B cell (primary cell): ENCODE data around the gene UBN1.

Experiments used
- EZH2 ChIP-seq: IDR thresholded peaks from 2 replicates; pipeline ENCODE4 v1.6.1; 2012; ENCODE audit warnings: borderline replicate concordance, low read depth, mild to moderate bottlenecking, moderate library complexity, low read length; ENCODE audit not compliant: insufficient read depth, poor library complexity, severe bottlenecking
- TF ChIP-seq, protein P1 (sequence below): fragments of 200-600 bp; IDR thresholded peaks from one replicate; pipeline ENCODE4 v1.8.0; 2022; ENCODE audit warnings: antibody characterized with exemption, mild to moderate bottlenecking

DNA sequence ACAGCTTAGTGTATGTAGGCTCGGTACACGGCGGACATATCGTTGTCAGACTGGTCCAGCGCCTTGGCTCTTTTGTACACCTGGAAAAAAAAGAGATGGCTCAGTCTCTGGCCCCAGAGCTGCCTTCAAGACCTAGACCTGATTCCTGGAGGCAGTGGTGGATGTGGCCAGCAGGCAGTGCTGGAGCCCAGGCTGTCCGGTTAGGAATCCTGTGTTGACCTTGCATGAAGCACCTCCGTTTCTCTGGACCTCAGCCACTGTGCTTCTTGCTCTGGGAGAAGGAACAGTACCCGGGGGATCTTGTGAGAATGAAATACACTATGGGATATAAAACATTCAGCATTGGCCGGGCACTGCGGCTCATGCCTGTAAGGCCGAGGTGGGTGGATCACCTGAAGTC lies 42.0 kb upstream of the UBN1 start:
- TF ChIP-seq, protein P1, sequence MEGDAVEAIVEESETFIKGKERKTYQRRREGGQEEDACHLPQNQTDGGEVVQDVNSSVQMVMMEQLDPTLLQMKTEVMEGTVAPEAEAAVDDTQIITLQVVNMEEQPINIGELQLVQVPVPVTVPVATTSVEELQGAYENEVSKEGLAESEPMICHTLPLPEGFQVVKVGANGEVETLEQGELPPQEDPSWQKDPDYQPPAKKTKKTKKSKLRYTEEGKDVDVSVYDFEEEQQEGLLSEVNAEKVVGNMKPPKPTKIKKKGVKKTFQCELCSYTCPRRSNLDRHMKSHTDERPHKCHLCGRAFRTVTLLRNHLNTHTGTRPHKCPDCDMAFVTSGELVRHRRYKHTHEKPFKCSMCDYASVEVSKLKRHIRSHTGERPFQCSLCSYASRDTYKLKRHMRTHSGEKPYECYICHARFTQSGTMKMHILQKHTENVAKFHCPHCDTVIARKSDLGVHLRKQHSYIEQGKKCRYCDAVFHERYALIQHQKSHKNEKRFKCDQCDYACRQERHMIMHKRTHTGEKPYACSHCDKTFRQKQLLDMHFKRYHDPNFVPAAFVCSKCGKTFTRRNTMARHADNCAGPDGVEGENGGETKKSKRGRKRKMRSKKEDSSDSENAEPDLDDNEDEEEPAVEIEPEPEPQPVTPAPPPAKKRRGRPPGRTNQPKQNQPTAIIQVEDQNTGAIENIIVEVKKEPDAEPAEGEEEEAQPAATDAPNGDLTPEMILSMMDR, result no peak
- TF ChIP-seq EZH2, result no peak
